H1 (cell line): Measurements from ENCODE around the gene VPS54. TPM values are rescaled to one million over a fixed set of nuclear protein-coding genes. Genes with fewer than 3 reads are reported as not detected.

Source experiments
- CTCF ChIA-PET: fragments of 300-600 bp; sonication (Branson Sonifier 250); formaldehyde crosslinking; loops from one replicate; lab custom pipeline; 2021; ENCODE audit not compliant: partially characterized antibody; lab: Charles Lee
- POLR2A ChIA-PET: fragments of 300-600 bp; sonication (Branson Sonifier 250); formaldehyde crosslinking; loops from one replicate; lab custom pipeline; 2021; ENCODE audit warnings: inconsistent platforms; ENCODE audit not compliant: partially characterized antibody; lab: Charles Lee
- DNase-seq, 2 experiments: peaks; one replicate each; pipeline versions ENCODE4 v3.0.0 to v3.0.0-alpha.2; 2010 to 2022; ENCODE audit warnings: low spot score in 2 of 2, low read depth in 1 of 2, mixed read lengths in 1 of 2
- FAIRE-seq: peaks from 2 replicates; lab custom pipeline; 2011; peaks lifted over from hg19 to GRCh38; lab: Jason Lieb, UNC
- H2AFZ ChIP-seq: 2 replicates; pipeline ENCODE4 v1.8.1; 2012; ENCODE audit warnings: low read length, inconsistent platforms
- H2AK5ac ChIP-seq: 2 replicates; pipeline ENCODE4 v1.6.1; 2013; ENCODE audit warnings: low read depth, low read length
- H2BK120ac ChIP-seq: replicated peaks from 2 replicates; pipeline ENCODE3; 2013; ENCODE audit warnings: low read depth, low read length, inconsistent platforms
- H2BK12ac ChIP-seq: 2 replicates; pipeline ENCODE4 v1.6.1; 2013; ENCODE audit warnings: low read depth, low read length
- H2BK15ac ChIP-seq: 2 replicates; pipeline ENCODE4 v1.6.1; 2013; ENCODE audit warnings: low read length
- H2BK20ac ChIP-seq: 2 replicates; pipeline ENCODE4 v1.6.1; 2013; ENCODE audit warnings: low read length
- H2BK5ac ChIP-seq: 2 replicates; pipeline ENCODE4 v1.6.1; 2013; ENCODE audit warnings: low read depth, low read length
- H3K14ac ChIP-seq: 2 replicates; pipeline ENCODE4 v1.6.1; 2013; ENCODE audit warnings: inconsistent platforms; ENCODE audit not compliant: insufficient read length
- H3K18ac ChIP-seq: 2 replicates; pipeline ENCODE4 v1.6.1; 2013; ENCODE audit warnings: low read length; ENCODE audit errors: extremely low read depth
- H3K23ac ChIP-seq: 2 replicates; pipeline ENCODE4 v1.6.1; 2013; ENCODE audit warnings: inconsistent platforms; ENCODE audit not compliant: insufficient read length
- H3K23me2 ChIP-seq: 2 replicates; pipeline ENCODE4 v1.6.1; 2013; ENCODE audit warnings: low read depth, low read length
- H3K27ac ChIP-seq: 2 replicates; pipeline ENCODE4 v1.6.1; 2011; ENCODE audit warnings: low read depth, low read length, inconsistent platforms
- H3K27me3 ChIP-seq, 4 experiments: replicated peaks in 1 of 4; 1 replicate in 1 of 4; 2 replicates in 3 of 4; pipeline versions ENCODE4 v1.6.1 to v1.8.1; 2011 to 2013; ENCODE audit warnings: low read length in 3 of 4, mild to moderate bottlenecking in 3 of 4, inconsistent platforms in 2 of 4, mixed read lengths in 2 of 4, moderate library complexity in 1 of 4; ENCODE audit not compliant: control insufficient read depth in 3 of 4, insufficient read depth in 3 of 4; ENCODE audit errors: extremely low read depth in 1 of 4
- H3K36me3 ChIP-seq, 4 experiments: 2 replicates each; pipeline versions ENCODE4 v1.6.1 to v1.8.1; 2011 to 2013; ENCODE audit warnings: mild to moderate bottlenecking in 4 of 4, low read length in 3 of 4, moderate library complexity in 2 of 4, control low read depth in 1 of 4, inconsistent platforms in 1 of 4; ENCODE audit not compliant: insufficient read depth in 4 of 4, control insufficient read depth in 2 of 4
- H3K4ac ChIP-seq: replicated peaks from 2 replicates; pipeline ENCODE3; 2013; ENCODE audit warnings: low read length, low read depth, mixed read lengths, inconsistent platforms; ENCODE audit not compliant: insufficient read length
- H3K4me1 ChIP-seq, 4 experiments: replicated peaks in 1 of 4; 1 replicate in 1 of 4; 2 replicates in 3 of 4; pipeline versions ENCODE4 v1.6.1 to v1.8.1; 2011 to 2013; ENCODE audit warnings: low read length in 3 of 4, inconsistent platforms in 2 of 4, mixed read lengths in 1 of 4; ENCODE audit not compliant: insufficient read depth in 4 of 4, control insufficient read depth in 3 of 4
- H3K4me2 ChIP-seq, 2 experiments: 2 replicates each; pipeline versions ENCODE4 v1.6.1 to v1.8.1; 2011 to 2013; ENCODE audit warnings: low read depth in 2 of 2, low read length in 2 of 2, control low read depth in 1 of 2, inconsistent platforms in 1 of 2, mild to moderate bottlenecking in 1 of 2; ENCODE audit not compliant: insufficient read depth in 1 of 2
- H3K4me3 ChIP-seq, 4 experiments: fragments of 200-600, 300-600 bp in 1 of 4; sonication (generic), shearing (Covaris generic), sonication (Bioruptor Twin) in 1 of 4; 2 replicates each; pipeline versions ENCODE4 v1.5.1 to v1.8.1; 2011 to 2016; ENCODE audit warnings: low read length in 4 of 4, low read depth in 3 of 4, control low read depth in 2 of 4, inconsistent platforms in 2 of 4, mild to moderate bottlenecking in 2 of 4, mixed read lengths in 1 of 4, moderate library complexity in 1 of 4; ENCODE audit not compliant: insufficient read depth in 2 of 4; ENCODE audit errors: extremely low read depth in 1 of 4
- H3K56ac ChIP-seq: replicated peaks from 2 replicates; pipeline ENCODE3; 2013; ENCODE audit warnings: low read depth, mild to moderate bottlenecking, mixed read lengths, low read length, inconsistent platforms; ENCODE audit not compliant: insufficient read length
- H3K79me1 ChIP-seq: 2 replicates; pipeline ENCODE4 v1.6.1; 2013; ENCODE audit warnings: low read depth, low read length, control low read depth
- H3K79me2 ChIP-seq, 2 experiments: 2 replicates each; pipeline versions ENCODE4 v1.6.1 to v1.8.1; 2012 to 2013; ENCODE audit warnings: low read length in 2 of 2, mild to moderate bottlenecking in 2 of 2, inconsistent platforms in 1 of 2; ENCODE audit not compliant: insufficient read depth in 2 of 2, control insufficient read depth in 1 of 2
- H3K9ac ChIP-seq, 4 experiments: replicated peaks in 1 of 4; 1 replicate in 1 of 4; 2 replicates in 3 of 4; pipeline versions ENCODE4 v1.6.1 to v1.8.1; 2011 to 2013; ENCODE audit warnings: low read depth in 3 of 4, low read length in 3 of 4, control low read depth in 2 of 4, mild to moderate bottlenecking in 2 of 4, moderate library complexity in 2 of 4, inconsistent platforms in 1 of 4; ENCODE audit errors: extremely low read depth in 1 of 4
- H3K9me3 ChIP-seq, 2 experiments: 2 replicates each; pipeline versions ENCODE4 v1.6.1 to v1.8.1; 2012 to 2013; ENCODE audit warnings: mild to moderate bottlenecking in 2 of 2, moderate library complexity in 2 of 2, control low read depth in 1 of 2, inconsistent platforms in 1 of 2, low read depth in 1 of 2, low read length in 1 of 2, mixed read lengths in 1 of 2; ENCODE audit not compliant: insufficient read depth in 2 of 2
- H4K20me1 ChIP-seq, 2 experiments: replicated peaks in 1 of 2; 2 replicates each; pipeline versions ENCODE3 to v1.8.1; 2011 to 2013; ENCODE audit warnings: inconsistent platforms in 2 of 2, low read length in 2 of 2, mild to moderate bottlenecking in 1 of 2; ENCODE audit not compliant: insufficient read depth in 2 of 2, control insufficient read depth in 1 of 2
- H4K5ac ChIP-seq: 2 replicates; pipeline ENCODE4 v1.6.1; 2013; ENCODE audit warnings: low read length, low read depth, mixed read lengths, inconsistent platforms; ENCODE audit not compliant: insufficient read length
- H4K8ac ChIP-seq: 2 replicates; pipeline ENCODE4 v1.8.0; 2013; ENCODE audit warnings: mild to moderate bottlenecking, moderate library complexity, low read length, inconsistent platforms; ENCODE audit not compliant: insufficient read depth; ENCODE audit errors: extremely low read depth
- H4K91ac ChIP-seq: replicated peaks from 2 replicates; pipeline ENCODE3; 2013; ENCODE audit warnings: low read length, mixed read lengths, inconsistent platforms; ENCODE audit not compliant: insufficient read length
- POLR2A ChIP-seq, 2 experiments: IDR thresholded peaks; 1 replicate in 1 of 2; 2 replicates in 1 of 2; pipeline ENCODE4 v1.6.1; 2011; ENCODE audit warnings: low read depth in 2 of 2, low read length in 2 of 2, mild to moderate bottlenecking in 2 of 2; ENCODE audit errors: control extremely low read depth in 1 of 2
- TAF1 ChIP-seq: IDR thresholded peaks from 2 replicates; pipeline ENCODE4 v1.6.1; 2011; ENCODE audit warnings: mild to moderate bottlenecking, low read depth, low read length
- TBP ChIP-seq: IDR thresholded peaks from 2 replicates; pipeline ENCODE4 v1.6.1; 2011; ENCODE audit warnings: low read depth, low read length, improper control_type of control experiment
- WGBS, 2 experiments: shearing (Covaris generic) in 1 of 2; methylation state at CpG; one replicate each; pipeline versions ENCODE4 v1.1.6 to v1.1.7; 2013 to 2015; ENCODE audit warnings: low lambda C conversion rate in 2 of 2, mixed read lengths in 2 of 2, inconsistent platforms in 1 of 2, low coverage in 1 of 2, missing lambda C conversion rate in 1 of 2; ENCODE audit not compliant: insufficient replicate concordance in 2 of 2, insufficient coverage in 1 of 2, insufficient read length in 1 of 2; ENCODE audit errors: extremely low coverage in 1 of 2, missing lambda C conversion rate in 1 of 2; 5-methylcytosine and 5-hydroxymethylcytosine counted together
- polyA plus RNA-seq, 7 experiments: library from polyadenylated mRNA; depleted of rRNA in 3 of 7; stranded (reverse) in 5 of 7; unstranded in 2 of 7; fragments of >200 nt in 5 of 7; fragments of 200-250 nt in 2 of 7; gene quantifications; 1 replicate in 5 of 7; 2 replicates in 1 of 7; 4 replicates in 1 of 7; pipeline versions ENCODE4 v1.2.1 to v1.2.3, GENCODE V29; 2011 to 2013; ENCODE audit warnings: missing spikeins in 2 of 7, mixed read lengths in 2 of 7
- total RNA-seq: library from RNA; stranded (reverse); fragmentation: NEBNext Ultra II Directional; extraction: Animal tissue kit (Norgen Biotek cat#: 25700); gene quantifications from 2 replicates; pipeline ENCODE4 v1.2.1, GENCODE V29; 2021

VPS54 gene
- total and polyA plus RNA-seq, 2 of the 8 experiments (the other 6 are each of a cell fraction or from before 2014, with no cell fraction given) = 3.6 to 13.2 TPM

- H3K9ac ChIP-seq = no peak overlapping the region
- no peak overlapping the region for H4K91ac ChIP-seq
- no peak overlapping the region for H2BK20ac ChIP-seq
- H3K36me3 ChIP-seq = peaks cover 10 to 95% (median 46%) of the 10 kb centered on the region in 4 experiments
- H3K56ac ChIP-seq = no peak overlapping the region
- no peak overlapping the region for H3K23ac ChIP-seq
- no peak overlapping the region for H2BK5ac ChIP-seq
- H2BK15ac ChIP-seq = no peak overlapping the region
- DNase-seq (no peak), FAIRE-seq (no peak)
- no peak overlapping the region for H4K5ac ChIP-seq
- H3K14ac ChIP-seq = no peak overlapping the region
- H3K4ac ChIP-seq = no peak overlapping the region
- peaks cover 35 to 44% of the 10 kb centered on the region in 2 experiments for H4K20me1 ChIP-seq
- H2BK12ac ChIP-seq = no peak overlapping the region
- H3K23me2 ChIP-seq = no peaks in the 10 kb centered on the region
- no peak overlapping the region for H3K4me2 ChIP-seq
- 82% methylated on average over 4 of the region's 4 CpGs; no CpG with 5 or more reads in 1 of the 2 experiments for WGBS, 2 experiments
- H2AK5ac ChIP-seq = no peak overlapping the region
- ChIA-PET POLR2A (interaction anchor here (1.0 to 5.4 kb wide), 6 partner anchors 11 to 257 kb away, joined by 3 to 47 read pairs (median 4); partner anchors contain the start of gene UGP2), CTCF (interaction anchor here (0.7 kb wide), 1 partner anchor 15 kb away, joined by 3 read pairs; no protein-coding TSS in a partner anchor)
- no peak overlapping the region for H3K18ac ChIP-seq
- no peak overlapping the region for H3K4me3 ChIP-seq
- H3K79me2 ChIP-seq = peaks cover 18 to 98% of the 10 kb centered on the region in 2 experiments
- TF ChIP-seq TAF1 (no peak), TBP (no peak), POLR2A (IDR thresholded peaks at IDR 0.05; ENCODE audit: control extremely low read depth in 1 of 2, low read depth in 2 of 2, low read length in 2 of 2) (peak in 1 of 2 experiments; percentile 48; a peak in 2 of 3 replicates)
- no peak overlapping the region for H2BK120ac ChIP-seq
- H3K9me3 ChIP-seq = no peaks in the 10 kb centered on the region
- H3K27me3 ChIP-seq = no peaks in the 10 kb centered on the region
- H2AFZ ChIP-seq = no peak overlapping the region
- peaks cover 2% of the 10 kb centered on the region; the same call in 1 of the 2 replicates for H3K79me1 ChIP-seq
- peaks cover 0 to 16% (median 3%) of the 10 kb centered on the region in 4 experiments; a peak in 3 of 7 replicates for H3K4me1 ChIP-seq
- no peak overlapping the region for H4K8ac ChIP-seq
- H3K27ac ChIP-seq = no peak overlapping the region
Observed at GRCh38 chr2:63871864-63872263, 147.4 kb downstream of the VPS54 start.
